ENCODE results near the gene AMER3.

The AMER3 gene

GRCh38 chr2:130790804-130791616 lies 35.7 kb downstream of the AMER3 start:
- Histone ChIP-seq H3K4me3 (replicated peaks; ENCODE audit: insufficient read depth, low read length) (no peak overlapping the region), H3K27me3 (ENCODE audit: insufficient read depth, poor library complexity, severe bottlenecking) (no peaks in the 10 kb centered on the region), H3K27ac (replicated peaks) (no peak overlapping the region)
- DNase-seq (ENCODE audit: low read depth in 1 of 2, low spot score in 1 of 2): no peak
- no peak for TF ChIP-seq SPI1 (IDR thresholded peaks at IDR 0.05; ENCODE audit: borderline replicate concordance, low read depth)
- TF ChIP-seq GABPA (IDR thresholded peaks at IDR 0.05; ENCODE audit: low read depth): no peak
- no peak for TF ChIP-seq REST (IDR thresholded peaks at IDR 0.05; ENCODE audit: insufficient replicate concordance, low read depth)
- no peak for TF ChIP-seq POLR2AphosphoS5 (IDR thresholded peaks at IDR 0.05; ENCODE audit: low read depth)
- no peak for TF ChIP-seq CTCF (IDR thresholded peaks at IDR 0.05; ENCODE audit: insufficient read depth, low read length)

- TF ChIP-seq GABPA (IDR thresholded peaks at IDR 0.05; ENCODE audit: low read depth) (no peak), REST (IDR thresholded peaks at IDR 0.05; ENCODE audit: insufficient replicate concordance, low read depth) (no peak), SPI1 (IDR thresholded peaks at IDR 0.05; ENCODE audit: borderline replicate concordance, low read depth) (no peak), POLR2AphosphoS5 (IDR thresholded peaks at IDR 0.05; ENCODE audit: low read depth) (no peak), CTCF (IDR thresholded peaks at IDR 0.05; ENCODE audit: insufficient read depth, low read length) (no peak)
- DNase-seq (ENCODE audit: low read depth in 1 of 2, low spot score in 1 of 2): no peak
- H3K27ac ChIP-seq (replicated peaks): no peak overlapping the region
- no peak overlapping the region for H3K4me3 ChIP-seq (replicated peaks; ENCODE audit: insufficient read depth, low read length)
- H3K27me3 ChIP-seq (ENCODE audit: insufficient read depth, poor library complexity, severe bottlenecking): no peaks in the 10 kb centered on the region
Observed at GRCh38 chr2:130791617-130791939, 36.2 kb downstream of the AMER3 start.

- DNase-seq (ENCODE audit: low read depth in 1 of 2, low spot score in 1 of 2): no peak
- H3K27me3 ChIP-seq (ENCODE audit: insufficient read depth, poor library complexity, severe bottlenecking): peaks cover 5% of the 10 kb centered on the region
- H3K27ac ChIP-seq (replicated peaks): no peak overlapping the region
- H3K4me3 ChIP-seq (replicated peaks; ENCODE audit: insufficient read depth, low read length): no peak overlapping the region
- TF ChIP-seq SPI1 (IDR thresholded peaks at IDR 0.05; ENCODE audit: borderline replicate concordance, low read depth) (no peak), CTCF (IDR thresholded peaks at IDR 0.05; ENCODE audit: insufficient read depth, low read length) (no peak), POLR2AphosphoS5 (IDR thresholded peaks at IDR 0.05; ENCODE audit: low read depth) (no peak), REST (IDR thresholded peaks at IDR 0.05; ENCODE audit: insufficient replicate concordance, low read depth) (no peak), GABPA (IDR thresholded peaks at IDR 0.05; ENCODE audit: low read depth) (no peak)
Observed at GRCh38 chr2:130795431-130795830, 40.1 kb downstream of the AMER3 start.

All from HL-60 (cell line).